HG02798 (cell line): ENCODE data around the gene RAB4A.

ENCODE experiments used
- ATAC-seq: cut with Tn5 transposase; IDR thresholded peaks from one replicate; pipeline ENCODE4 v1.9.1; 2021; ENCODE audit warnings: mild to moderate bottlenecking; ENCODE audit not compliant: unreplicated experiment, poor library complexity

The RAB4A gene

DNA sequence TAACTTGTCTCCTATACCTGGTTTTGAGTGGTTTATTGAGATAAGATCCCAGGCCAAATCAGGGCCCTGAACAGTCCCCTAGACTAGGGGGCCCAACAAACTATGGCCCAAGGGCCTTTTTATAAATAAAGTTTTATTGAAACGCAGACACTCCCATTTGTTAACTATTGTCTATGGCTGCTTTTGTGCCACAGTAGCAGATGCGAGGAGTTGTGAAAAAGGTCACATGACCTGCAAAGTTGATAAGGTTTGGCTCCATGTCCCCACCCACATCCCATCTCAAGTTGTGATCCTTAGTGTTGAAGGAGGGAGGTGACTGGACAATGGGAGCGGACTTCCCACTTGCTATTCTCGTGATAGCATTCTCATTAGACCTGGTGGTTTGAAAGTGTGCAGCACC, 29.5 kb upstream of the RAB4A start:
- ATAC-seq = no peak

- ATAC-seq = no peak
These were observed 27.3 kb upstream of the RAB4A start for GRCh38 chr1:229243638-229244037.

DNA sequence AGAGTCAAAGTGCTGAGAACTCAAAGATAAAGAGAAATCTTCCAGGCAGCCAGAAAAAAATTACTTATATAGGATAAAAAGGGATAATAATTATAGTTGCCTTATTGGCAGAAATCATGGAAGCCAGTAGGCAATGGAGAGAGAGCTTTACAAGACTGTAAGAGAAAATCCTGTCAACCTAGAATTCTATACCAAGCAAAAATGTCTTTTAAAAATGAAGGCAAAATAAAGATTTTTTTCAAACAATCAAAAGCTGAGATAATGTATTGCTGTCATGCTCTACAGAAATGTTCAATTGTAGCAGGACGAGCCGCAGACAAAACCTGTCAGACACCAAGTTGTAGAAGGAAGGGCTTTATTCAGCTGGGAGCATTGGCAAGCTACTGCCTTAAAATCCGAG, 26.8 kb upstream of the RAB4A start:
- no peak for ATAC-seq

- ATAC-seq = no peak
These were observed 23.0 kb upstream of the RAB4A start for GRCh38 chr1:229247871-229248270.

DNA sequence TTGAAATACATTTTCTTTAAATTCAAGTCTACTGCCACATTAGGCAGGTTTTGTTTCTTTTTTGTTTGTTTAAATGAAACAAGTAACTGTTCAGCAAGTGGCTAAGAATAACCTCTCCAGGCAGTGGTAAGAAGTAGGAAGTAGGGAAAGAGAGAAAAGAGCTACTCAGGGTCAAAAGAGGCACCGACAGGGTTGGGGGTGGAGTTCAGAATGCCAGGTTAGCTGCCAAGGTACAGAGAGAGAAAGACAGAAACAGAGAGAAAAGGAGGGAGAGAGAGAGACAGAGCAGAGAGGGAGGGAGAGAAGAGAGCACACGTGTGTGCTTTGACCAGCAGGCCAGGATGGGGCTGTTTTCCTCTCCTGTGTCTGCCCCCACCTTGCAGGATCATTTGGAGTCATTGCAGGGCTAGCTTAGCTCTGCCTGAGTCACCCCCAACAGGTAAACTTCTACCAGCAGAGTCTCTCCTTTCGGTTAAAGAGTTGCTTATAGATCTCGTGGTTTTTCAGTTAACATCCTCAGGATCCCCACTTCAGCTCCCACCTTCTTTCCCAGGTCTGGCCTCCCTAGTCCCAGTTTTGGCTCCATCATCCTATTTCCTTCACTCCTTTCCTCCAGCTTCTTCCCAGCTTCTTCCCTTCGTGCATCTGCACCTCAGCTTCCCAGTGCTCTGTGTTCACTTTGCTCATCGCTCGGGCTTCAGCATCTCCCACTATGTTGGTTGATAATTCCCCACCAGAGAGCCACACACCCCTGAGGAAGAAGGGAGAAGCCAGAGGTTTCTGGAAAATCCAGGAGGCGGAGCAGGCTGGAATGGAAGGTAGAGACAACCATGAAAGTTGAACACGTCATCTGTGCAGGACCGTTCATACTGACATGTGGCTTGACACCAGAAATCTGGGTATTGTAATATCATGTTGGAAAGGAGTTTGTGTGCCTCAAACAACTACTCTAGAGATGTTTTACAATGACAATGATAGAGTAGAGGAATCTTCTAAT, 21.8 kb upstream of the RAB4A start:
- no peak for ATAC-seq

DNA sequence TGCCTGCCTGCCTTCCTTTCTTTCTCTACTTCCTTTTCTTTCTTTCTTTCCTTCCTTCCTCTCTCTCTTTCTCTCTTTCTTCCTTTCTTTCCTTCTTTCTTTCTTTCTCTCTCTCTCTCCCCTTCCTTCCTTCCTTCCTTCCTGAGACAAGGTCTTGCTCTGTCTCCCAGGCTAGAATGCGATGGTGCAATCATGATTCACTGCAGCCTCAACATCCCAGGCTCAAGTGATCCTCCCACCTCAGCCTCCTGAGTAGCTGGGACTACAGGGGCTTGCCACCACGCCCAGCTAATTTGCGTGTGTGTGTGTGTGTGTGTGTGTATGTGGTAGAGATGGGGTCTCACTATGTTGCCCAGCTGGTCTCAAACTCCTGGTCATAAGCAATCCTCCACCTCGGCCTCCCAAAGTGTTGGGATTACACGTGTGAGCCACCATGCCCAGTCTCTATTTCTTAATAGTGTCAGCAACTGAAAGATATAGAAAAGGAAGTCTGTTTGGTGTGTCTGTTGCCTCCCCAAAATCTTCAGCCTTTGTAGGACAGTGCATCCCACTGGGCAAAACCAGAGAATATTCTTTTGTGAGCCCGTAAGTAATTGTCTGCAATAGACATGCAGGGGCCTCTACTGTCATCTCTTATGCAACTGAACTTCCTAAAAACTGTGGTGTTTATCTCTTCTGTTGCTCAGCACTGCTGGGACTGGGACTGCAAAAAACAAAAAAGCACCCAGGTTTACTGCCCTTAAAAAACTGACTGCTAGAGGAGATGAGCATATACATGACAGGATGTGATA, 20.9 kb upstream of the RAB4A start:
- no peak for ATAC-seq

- ATAC-seq = no peak
These were observed 19.7 kb upstream of the RAB4A start for GRCh38 chr1:229251185-229251584.

DNA sequence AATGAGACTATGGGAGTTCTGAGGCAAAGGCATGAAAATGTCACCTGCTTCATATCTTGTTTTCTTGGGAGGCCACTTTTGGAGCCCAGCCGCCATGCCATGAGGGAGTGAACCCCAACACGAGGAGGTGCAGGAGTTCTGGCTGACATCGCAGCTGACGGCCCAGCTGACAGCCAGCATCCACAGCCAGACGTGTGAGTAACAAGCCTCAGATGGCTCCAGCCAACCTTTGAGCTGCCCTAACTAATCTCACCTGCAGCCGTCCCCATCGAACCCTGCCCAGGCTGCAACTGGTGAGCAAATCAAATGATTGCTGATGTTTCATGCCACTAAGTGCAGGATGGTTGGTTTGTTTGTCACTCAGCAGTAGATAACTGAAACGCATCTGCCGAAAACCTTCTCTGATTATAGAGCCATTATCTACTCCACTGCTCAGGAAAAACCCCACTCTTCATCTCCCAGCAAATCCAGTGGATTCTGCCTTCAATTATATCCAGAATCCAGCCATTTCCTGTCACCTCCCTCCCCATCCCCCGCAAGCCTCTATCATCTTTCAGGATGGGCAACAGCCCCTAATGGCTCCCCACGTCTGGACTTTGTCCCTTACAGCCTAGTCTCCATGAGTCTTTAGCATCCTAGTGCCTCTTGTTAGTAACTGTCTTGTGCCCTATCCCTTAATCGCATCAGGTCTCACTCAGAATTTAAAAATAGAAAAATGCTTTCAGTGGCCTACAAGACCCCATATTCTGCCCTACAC, 18.5 kb upstream of the RAB4A start:
- ATAC-seq = no peak

- ATAC-seq = no peak
These were observed 17.5 kb upstream of the RAB4A start for GRCh38 chr1:229253151-229253974.

DNA sequence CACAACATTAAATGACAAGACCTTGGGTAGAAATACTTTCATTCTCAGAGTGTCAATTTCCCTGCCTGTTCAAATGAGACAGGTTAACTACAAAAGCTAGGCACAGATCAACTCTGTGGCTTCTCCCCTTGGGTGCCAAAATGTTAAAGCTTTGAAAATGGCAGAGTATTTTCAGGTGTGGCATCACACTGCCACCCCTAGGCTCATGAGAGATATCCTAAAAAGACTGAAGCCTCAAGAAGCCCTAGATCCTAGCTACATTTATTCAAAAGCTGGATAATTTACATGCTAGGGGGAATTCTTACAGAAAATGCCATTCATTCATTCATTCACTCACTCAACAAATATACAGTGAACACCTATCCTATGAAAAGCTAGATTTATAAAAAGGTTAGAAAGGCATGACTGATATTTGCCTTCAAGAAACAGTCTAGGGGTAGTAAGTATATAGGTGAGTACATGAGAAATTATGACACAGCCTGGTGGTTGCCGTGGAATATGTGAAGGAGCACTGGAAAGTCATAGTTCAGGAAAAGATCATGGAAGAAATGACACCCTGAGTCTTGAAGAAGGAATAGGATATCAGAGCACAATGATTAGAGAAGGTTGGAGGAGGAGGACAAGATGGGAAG, 15.9 kb upstream of the RAB4A start:
- ATAC-seq = no peak

DNA sequence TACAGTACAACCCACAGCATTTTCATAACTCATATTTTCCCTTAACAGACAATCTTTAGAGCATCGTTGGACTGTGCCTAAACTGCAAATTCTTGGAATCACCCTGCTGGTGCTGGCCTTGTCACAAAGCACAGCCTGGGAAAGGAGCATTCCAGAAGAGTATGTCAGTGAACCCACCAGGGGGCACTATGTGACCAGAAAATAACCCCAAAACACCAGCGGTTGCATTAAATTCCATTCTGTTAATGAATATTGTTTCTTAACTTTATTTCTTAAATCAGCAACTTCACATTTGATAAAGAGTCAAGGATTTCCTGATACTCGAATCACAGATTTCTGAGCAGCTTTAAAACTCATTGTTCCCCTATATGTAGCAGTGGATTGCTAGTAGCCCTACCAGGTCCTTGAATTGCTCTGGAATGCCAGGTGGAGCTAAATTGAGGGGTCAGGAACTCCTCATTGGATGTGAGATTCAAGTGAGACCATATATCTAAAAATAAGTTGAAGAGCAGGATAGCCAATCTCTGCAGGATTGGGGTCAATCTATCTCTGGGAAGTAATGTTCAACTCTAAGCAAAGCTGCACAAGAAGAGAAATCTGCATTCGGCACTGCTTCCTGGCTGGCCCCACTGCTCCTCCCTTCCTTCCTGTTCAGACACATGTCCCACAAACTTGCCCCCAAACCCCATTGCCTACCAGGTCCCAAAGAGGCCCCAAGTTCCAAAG, 12.7 kb upstream of the RAB4A start:
- ATAC-seq = peak; percentile 42

GRCh38 chr1:229258757-229259060, 12.2 kb upstream of the RAB4A start:
- no peak for ATAC-seq

- ATAC-seq = no peak
These were observed 10.6 kb upstream of the RAB4A start for GRCh38 chr1:229260297-229260696.

DNA sequence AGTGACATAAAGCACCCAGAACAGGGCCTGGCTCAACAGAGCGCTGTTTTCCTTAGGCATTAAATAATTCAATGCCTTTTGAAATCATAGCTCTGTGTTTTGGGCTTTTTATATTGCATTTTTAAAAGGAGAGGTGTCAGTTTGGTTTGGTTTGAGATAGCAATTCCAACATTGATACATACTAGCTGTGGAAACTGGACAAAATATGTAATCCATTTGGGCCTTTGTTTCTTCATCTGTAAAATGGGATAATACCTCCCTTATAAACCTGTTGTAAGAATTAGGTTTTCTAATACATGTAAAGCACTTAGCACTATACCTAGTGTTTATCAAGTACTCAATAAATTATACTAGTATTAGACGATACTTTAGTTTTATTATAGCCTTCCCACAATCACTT, 8.7 kb upstream of the RAB4A start:
- no peak for ATAC-seq

GRCh38 chr1:229263254-229263653, 7.7 kb upstream of the RAB4A start:
- ATAC-seq = no peak

- ATAC-seq = no peak
These were observed 6.8 kb upstream of the RAB4A start for GRCh38 chr1:229264068-229264467.

DNA sequence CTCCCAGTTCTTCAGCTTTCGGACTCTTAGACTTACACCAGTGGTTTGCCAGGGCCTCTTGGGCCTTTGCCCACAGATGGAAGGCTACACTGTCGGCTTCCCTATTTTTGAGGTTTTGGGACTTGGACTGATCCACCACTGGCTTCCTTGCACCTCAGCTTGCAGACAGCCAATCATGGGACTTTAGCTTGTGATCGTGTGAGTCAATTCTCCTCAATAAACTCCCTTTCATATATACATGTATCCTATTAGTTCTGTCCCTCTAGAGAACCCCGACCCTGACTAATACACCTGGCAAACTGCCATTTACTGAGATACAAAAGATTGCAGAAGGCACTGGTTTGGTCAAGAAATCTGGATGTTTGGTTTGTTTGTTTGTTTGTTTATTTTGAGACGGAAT, 6.4 kb upstream of the RAB4A start:
- no peak for ATAC-seq

DNA sequence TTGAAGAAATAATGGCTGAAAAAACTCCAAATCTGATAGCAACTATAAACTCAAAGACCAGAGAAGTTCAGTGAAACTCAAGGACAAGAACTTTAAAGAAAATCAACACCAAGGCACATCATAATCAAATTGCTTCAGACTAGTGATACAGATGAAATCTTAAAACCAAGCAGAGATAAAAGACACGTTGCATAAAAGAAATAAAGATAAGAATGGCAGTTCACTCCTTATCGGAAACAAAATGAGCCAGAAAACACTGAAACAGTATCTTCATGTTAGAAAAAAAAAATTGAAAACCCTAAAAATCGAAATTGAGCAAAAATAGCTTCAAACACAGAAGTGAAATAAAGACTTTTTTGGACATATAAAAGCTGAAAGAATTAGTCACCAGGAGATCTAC, 4.6 kb upstream of the RAB4A start:
- no peak for ATAC-seq
